Dendritic cell treated with granulocyte-macrophage colony-stimulating factor and Interleukin-4, amounts not matched to agents 40 ng/mL and 50 ng/mL, for 4 days (primary cell): Measurements from ENCODE around the gene ICA1.
"Not testable (repeated sequence)": the region's sequence is repeated elsewhere in the genome, so short reads cannot be mapped to it uniquely, and the experiment has no call there.

ENCODE experiments used
- H3K27ac Mint-ChIP-seq: one replicate; pipeline ENCODE4 v1.8.0; 2022; ENCODE audit warnings: mild to moderate bottlenecking, mixed read lengths
- H3K27me3 Mint-ChIP-seq: one replicate; pipeline ENCODE4 v1.8.0; 2022; ENCODE audit warnings: mild to moderate bottlenecking, mixed read lengths
- H3K36me3 Mint-ChIP-seq: one replicate; pipeline ENCODE4 v1.8.0; 2022; ENCODE audit warnings: low read depth, mixed read lengths
- H3K4me1 Mint-ChIP-seq: one replicate; pipeline ENCODE4 v1.8.0; 2022; ENCODE audit warnings: low read depth, mixed read lengths
- H3K4me3 Mint-ChIP-seq: one replicate; pipeline ENCODE4 v1.8.0; 2022; ENCODE audit warnings: mild to moderate bottlenecking, moderate library complexity, mixed read lengths
- H3K9me3 Mint-ChIP-seq: one replicate; pipeline ENCODE4 v1.8.0; 2022; ENCODE audit warnings: mixed read lengths
- intact Hi-C: fragments of 100-400 bp; cut with micrococcal nuclease; formaldehyde crosslinking; loops from one replicate; pipeline ENCODE4 v1.15.0; 2022

Gene ICA1

GRCh38 chr7:8063706-8064297 is 198.2 kb downstream of the ICA1 start:
- intact Hi-C loops: no loop called here
- Mint-ChIP-seq H3K9me3 (no peaks in the 10 kb centered on the region), H3K27ac (no peak overlapping the region), H3K27me3 (no peaks in the 10 kb centered on the region), H3K4me3 (no peak overlapping the region), H3K4me1 (no peaks in the 10 kb centered on the region), H3K36me3 (no peaks in the 10 kb centered on the region)

- H3K9me3 Mint-ChIP-seq, H3K27ac Mint-ChIP-seq, H3K4me1 Mint-ChIP-seq, intact Hi-C loops, H3K27me3 Mint-ChIP-seq, H3K36me3 Mint-ChIP-seq, H3K4me3 Mint-ChIP-seq: not testable (repeated sequence)
These were observed 198.7 kb downstream of the ICA1 start for GRCh38 chr7:8063300-8063699.
